AML-193 (cell line): ENCODE results near the gene PYCR2.
A peak's percentile ranks its signal among the peaks of the same experiment; 100 is the strongest.
"Not testable (repeated sequence)": the region's sequence is repeated elsewhere in the genome, so short reads cannot be mapped to it uniquely, and the experiment has no call there.

Experiments
- DNase-seq, 2 experiments: peaks; one replicate each; lab custom pipeline; 2025; lab: John Stamatoyannopoulos, UW

The PYCR2 gene

DNA sequence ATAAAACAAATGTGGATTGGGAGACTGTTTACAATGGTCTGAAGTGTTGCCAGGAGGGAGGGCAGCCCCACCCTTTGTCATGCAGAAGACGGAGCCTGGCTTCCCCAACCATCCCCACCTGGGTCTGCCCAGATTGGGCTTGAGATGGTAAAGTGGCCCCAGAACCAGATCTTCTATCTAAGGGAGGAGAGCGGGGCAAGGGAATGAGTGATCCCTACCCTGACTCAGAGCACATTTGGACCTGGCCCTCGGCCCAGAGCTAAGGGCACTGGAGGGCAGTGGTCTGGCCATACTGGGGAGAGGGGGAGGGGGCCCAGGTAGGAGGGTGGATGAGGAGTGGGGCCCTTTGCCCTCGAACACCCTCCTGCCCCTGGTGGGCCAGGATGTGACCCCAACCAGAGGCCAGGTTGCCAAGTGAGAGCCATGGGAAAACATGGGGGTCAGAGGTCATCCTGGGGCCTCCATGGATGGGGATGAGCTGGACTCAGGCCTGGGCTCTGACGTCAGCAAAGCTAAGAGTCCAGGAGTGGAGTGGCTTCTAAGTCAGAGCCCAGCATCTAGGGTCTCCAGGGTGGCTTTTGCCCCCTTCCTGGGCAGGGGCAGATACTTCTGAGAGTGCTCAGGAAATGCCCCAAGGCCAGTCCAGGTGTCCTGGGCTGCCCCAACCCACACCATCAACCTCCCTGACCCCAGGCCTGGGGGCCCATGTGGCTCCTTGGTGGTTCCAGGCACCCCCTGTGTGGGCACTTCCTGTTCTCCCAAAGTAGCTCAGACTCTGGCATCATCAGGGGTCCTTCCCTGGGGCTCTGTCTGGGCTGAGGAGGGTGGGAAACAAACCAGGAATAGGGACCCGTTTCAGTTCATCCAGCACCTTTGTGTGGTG lies 33.5 kb downstream of the PYCR2 start:
- no peak for DNase-seq

DNA sequence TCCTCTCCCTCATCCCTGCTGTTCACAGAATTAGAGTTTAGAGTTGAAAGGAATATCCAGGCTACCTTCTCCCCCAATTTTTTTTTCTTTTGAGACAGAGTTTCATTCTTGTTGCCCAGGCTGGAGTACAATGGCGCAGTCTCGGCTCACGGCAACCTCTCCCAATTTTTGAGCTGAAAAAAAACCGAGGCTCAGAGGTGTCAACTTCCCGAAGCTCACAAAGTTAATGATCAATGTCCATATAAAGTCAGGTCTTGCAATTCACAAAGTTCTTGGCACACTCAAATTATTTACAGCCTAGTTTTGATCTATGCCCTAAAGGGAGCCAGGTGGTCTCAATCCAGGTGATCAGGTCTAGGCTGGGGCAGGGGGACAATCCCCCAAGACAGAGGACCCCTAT lies 34.3 kb downstream of the PYCR2 start:
- no peak for DNase-seq

DNA sequence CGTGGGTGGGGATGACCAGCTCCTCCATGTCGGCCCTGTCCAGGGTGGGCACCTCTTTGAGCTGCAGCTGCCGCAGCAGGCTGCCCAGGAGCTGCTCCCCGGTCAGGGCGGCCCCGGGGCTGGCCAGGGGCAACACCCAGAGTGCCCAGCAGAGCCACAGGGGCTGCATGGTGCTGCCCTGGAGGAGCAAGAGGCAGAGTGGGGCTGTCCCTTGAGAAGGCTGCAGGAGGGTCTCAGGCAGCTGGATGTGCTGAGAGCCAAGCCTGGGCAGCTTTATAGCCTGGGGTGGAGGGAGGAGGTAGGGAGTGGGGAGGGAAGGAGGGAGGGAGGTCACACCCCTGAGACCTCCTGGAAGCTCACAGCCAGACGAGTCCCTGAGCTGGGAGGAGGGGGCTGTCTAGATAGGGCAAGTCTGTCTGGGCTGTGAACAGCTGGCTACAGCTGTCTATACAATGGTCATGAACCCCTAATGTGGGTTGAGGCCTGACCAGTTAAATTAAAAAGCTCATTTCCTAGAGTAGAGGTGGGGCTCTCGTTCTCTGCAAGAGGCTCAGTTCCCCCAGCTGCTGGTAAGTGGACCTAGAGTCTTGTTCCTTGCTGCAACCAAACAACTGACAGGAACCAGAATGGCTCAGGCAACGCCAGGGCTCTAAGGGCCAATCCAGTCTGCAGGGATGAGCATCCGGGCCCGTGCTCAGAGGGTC lies 35.0 kb downstream of the PYCR2 start, which contains the start of gene LEFTY1:
Gene LEFTY1, minus strand, starts transcription at position 249 of the 704 bp plus-strand sequence. Its CDS starts 80 bp downstream, at position 169.
- no peak for DNase-seq

DNA sequence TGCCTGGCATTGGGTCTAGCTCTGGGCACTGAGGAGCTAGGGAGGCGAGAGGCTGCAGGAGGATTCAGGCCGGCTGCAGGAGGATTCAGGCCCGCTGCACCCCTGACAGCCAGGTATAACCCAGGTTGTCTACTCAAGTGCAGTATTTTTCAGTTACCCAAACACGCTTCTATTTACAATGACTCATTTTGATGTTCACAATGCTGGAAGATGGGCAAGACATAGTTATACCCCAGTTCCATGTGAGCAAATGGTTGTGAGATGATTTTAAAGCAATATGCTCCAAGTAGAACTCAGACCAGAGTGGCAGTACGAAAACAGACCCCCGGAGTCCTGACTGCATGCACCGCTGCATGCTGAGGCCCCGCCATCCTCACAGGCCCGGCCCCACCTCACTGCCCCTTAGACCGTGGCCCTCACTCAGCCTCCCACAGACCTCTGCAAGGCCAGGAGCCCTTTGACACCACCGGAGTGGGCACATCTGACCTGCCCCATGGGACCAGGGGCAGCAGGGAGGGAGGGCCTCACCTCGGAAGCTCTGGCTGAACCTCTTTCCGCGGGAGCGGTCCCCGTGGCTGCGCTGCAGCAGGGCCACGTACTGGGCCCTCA lies 35.7 kb downstream of the PYCR2 start:
- DNase-seq: no peak

DNA sequence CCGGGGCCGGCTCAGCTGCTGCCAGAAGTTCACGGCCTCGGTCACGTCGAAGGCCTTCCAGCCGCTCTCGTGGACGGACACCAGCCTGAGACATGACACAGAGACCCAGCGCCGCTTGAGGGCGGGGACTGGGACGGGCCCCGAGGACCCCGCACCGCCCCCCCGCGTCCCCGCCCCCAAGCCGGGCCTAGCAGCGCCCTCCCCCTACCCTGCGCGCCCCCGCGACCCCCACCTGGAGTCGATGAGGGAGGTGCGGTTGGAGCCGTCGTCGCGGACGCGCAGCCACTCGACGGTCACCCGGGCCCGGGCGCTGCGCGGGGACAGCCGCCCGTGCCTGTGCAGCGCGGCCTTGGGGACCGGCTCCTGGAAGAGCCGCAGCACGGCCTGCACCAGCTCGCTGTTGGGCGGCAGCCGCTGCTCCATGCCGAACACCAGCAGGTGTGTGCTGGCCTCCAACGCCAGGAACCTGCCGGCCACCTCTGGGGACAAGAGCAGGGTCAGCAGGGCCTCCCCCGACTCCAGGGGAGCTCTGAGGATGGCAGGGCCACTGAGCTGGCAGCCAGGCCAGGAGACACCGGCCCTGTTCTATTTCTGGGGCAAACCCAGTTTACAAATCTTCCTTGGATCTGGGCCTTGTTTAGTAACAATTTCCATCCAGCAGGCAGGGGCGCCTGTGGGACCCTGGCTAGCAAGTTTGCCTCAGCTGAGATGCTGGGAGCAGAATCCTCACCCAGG lies 36.3 kb downstream of the PYCR2 start:
- not testable (repeated sequence) for DNase-seq

DNA sequence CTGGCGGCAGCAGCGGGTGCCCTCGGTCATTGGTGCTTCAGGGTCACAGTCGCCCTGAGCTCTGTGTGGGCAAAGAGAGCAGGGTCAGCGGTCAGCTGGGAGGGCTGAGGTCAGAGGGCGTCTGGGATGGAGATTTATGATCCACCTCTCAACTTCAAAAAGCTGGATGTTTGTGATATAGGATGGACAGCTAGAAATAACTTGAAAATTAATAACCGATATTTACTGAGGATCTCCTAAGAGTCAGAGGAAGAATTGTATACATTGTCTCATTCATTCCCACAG lies 37.1 kb downstream of the PYCR2 start:
- no peak for DNase-seq

DNA sequence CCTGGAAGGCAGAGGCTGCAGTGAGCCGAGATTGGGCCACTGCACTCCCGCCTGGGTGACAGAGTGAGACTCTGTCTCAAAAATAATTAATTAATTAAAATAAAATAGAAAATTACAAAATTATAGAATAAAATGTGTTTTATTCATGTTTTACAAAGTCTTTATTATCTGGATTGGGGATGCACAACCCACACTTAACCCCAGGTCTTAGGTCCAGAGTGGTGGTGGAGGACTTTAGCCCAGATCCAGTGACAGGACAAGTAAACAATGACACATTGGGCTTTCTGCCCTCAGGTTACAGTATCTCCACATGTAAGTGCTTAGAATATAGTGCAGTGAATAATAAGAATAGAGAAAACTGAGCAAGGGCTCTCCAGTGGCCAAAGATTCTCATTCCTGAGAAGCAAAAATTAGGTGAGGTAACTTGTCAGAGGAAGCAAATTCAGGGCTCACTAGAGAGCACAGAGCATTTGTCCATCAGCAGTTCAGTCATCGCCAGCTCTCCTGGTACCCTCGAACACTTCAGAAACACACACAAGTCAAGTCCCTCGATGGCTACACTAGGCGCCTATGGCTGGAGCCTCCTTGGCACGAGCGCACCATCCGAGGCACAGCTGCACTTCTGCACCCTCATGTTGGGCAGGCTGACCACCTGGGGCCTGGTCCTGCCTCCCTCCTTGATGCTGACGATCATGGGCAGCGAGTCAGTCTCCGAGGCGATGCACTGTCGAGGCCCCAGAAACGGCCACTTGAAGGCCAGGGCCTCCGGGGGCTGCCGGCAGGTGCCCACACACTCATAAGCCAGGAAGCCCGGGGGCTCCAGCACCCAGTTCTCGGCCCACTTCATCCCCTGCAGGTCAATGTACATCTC lies 37.7 kb downstream of the PYCR2 start:
- DNase-seq: no peak

DNA sequence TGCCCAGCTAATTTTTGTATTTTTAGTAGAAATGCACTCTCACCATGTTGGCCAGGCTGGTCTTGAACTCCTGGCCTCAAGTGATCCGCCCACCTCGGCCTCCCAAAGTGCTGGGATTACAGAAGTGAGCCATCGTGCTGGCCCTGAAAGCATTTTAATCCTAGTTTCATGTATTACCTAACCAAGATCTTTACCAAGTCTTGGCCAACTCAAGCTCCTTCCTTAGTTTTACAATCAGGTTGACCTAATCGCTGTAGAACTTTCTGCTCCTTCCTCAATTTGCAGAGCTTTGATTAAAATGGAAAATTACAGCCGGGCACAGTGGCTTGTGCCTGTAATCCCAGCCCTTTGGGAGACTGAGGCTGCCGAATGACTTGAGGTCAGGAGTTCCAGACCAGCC lies 38.7 kb downstream of the PYCR2 start:
- no peak for DNase-seq

DNA sequence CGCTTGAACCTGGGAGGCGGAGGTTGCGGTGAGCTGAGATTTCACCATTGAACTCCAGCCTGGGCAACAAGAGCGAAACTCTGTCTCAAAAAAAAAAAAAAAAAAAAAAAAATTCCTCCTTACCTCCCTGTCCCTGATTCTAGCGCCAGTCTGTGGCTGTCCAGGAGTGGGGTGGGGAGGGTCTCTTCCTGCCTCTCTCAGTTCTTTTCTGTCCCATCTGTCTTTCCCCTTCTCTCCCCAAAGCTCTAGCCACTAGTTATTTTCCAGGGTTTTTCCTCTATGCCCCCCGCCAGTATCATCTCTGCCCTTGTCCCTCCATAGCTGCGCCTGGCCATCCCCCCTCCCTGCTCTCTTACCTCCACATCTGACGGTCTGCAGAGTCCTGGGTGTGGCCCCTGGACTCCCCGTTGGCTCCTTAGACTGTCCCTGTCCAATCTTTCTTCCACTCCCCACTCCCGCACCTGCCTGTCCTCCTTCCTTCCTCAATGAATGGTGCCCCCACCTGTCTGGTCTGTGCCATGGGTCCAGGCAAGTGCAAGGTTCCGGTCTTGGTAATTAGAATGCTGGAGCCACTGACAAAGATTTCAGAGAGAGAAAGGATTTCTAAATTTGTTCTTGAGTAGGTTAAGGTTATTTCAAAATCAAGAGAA lies 40.3 kb downstream of the PYCR2 start:
- DNase-seq: no peak

DNA sequence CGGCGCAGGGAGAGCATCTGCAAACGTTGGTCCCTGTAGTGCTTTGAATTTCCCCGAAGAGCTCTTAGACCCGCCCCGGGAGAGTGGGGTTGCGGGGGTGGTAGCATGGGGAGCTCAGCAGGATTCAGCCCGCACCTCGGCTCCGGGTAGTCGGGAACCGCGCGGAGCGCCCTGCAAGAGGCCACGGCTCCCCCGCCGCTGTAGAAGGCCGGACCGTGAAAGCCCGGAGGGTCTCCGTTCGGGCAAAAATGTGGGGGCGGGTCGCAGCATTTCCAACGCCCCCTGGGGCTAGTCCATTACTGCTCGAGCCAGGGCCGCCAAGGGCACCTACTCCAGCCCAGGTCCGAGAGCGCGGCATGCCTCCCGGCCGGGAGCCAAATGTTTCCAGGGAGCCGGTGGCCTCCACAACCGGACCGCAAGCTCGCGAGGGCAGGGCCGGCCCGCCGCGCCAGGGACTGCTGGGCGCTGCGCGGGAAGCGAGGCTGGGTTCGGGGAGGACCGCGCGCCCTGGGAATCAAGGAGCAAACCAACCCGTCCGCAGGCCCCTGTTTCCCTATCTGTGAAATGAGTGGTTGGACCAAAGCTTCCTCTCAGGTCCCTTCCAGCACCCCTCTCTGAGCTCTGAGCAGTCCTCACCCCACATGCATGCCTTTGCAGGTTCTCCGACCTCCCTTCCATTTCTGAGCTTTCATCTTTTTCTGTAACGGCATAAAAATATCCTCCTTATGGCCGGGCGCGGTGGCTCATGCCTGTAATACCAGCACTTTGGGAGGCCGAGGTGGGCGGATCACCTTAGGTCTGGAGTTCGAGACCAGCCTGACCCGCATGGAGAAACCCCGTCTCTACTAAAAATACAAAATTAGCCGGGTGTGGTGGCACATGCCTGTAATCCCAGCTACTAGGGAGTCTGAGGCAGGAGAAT lies 41.1 kb downstream of the PYCR2 start:
- peak in 1 of 2 experiments; percentile 27 for DNase-seq

DNA sequence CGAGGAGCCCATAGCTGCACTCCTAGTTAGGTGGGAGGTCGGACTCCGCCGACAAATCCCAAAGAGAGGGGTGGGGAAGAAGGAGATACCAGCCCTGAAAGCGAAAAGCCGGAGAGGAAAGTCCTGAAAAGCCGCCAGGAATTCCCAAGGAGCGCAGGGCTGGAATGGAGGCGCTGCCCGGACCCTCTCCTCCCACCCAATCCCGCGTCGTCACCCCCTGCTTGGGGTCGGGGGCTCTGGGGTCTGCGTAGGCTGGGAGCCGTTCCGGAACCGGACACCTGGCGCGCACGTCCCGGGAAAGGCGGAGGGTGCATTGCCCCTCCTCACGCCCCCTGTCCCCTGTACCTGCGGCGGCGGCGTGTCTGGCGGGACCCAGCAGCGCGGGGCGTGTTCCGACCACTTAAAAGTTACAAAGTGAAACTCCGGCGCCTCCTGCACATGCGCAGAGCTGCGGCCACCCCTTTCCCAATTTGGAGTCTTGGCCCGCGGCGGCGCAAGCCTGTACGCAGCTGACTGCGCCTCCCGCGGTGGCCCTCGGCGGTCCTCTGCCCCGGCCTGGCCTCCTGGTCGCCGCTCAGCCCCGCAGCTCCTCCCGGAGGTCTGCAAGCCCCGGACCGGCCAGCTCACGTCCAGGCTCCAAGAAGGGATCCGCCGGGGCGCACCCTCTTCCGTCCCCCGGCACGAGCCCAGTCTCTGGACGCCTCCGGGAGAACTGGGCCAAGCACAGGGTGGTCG lies 41.9 kb downstream of the PYCR2 start, which contains the start of gene TMEM63A:
Gene TMEM63A, minus strand, starts transcription at position 422 of the 735 bp plus-strand sequence. CDS start 4,800 bp downstream, outside the sequence.
- DNase-seq: peak; percentile 74 to 79

DNA sequence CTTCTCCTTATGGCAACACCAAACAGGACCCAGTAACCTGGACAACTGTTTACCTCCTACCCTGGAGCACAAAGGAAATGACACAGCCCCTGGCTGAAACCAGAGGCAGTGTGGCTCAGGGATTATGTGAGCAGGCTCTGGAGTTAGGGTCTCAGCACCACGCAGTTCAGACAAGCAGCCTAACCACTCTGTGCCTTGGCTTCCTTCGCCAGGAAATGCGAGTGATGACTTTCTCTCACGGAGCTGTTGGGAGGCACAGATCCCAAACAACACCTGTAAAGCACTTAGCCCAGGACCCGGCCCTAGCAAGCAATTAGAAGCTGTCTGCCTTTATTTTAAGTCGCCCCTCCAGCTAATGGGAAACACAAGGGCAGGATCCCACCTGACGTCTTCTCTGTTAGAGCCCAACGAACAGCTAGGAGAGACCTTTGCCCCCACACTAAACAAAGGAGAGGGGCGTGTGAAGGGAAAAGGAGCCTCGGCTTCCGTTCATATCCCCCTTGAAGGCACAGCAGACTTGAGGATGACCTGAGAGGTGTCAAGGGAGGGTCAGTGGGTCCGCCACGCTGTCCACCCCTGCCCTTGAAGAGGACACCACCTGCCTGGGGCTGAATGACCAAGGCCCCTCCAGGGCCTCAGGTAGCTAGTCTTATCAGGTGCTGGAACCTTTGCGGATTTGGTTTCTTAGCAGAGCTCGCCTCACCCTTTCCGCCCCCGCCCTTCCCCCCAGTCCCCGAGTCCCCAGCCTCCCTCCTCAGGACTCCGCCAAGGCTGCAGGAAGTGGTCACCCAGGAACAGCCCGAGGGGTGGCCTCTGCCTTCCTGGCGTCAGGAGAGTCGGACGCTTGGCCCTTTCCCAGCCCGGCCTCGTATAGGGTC lies 42.7 kb downstream of the PYCR2 start:
- peak; percentile 12 to 13 for DNase-seq

DNA sequence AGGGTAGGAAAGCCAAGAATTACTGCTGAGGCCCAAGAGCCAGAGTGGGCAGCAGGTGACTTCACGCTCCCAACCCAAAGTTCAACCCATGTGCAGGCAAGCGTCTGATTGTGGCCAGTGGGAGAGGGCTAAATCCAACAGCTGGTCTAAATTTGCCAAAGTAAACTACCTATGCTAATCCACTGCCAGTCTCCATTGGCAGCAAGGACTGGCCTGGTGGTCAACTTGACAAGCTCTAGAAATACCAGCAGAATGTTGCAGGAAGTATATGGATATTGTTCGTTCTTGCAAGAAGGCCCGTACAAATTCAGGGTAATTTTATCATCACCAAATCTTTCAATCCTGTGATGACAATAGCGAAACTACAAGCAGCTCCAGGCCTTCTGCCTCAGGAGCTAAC lies 43.4 kb downstream of the PYCR2 start:
- DNase-seq: no peak

DNA sequence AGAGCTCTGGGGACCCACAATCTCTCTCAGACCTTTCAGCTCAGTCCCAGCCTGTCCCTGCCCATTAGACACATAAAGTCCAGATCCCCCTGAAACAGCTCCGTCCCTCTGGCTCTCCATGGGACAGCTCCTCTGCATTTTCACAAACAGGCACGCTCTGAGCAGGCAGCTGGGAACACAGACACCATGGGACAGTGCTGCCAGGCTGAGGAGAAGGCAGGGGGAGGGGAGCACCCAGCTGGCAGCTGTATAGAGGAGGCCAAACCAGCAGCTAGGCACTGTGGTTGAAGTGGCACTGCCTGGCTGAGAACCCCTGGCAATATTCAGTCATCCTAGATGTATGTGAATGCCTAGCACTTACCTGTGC lies 43.8 kb downstream of the PYCR2 start:
- no peak for DNase-seq

DNA sequence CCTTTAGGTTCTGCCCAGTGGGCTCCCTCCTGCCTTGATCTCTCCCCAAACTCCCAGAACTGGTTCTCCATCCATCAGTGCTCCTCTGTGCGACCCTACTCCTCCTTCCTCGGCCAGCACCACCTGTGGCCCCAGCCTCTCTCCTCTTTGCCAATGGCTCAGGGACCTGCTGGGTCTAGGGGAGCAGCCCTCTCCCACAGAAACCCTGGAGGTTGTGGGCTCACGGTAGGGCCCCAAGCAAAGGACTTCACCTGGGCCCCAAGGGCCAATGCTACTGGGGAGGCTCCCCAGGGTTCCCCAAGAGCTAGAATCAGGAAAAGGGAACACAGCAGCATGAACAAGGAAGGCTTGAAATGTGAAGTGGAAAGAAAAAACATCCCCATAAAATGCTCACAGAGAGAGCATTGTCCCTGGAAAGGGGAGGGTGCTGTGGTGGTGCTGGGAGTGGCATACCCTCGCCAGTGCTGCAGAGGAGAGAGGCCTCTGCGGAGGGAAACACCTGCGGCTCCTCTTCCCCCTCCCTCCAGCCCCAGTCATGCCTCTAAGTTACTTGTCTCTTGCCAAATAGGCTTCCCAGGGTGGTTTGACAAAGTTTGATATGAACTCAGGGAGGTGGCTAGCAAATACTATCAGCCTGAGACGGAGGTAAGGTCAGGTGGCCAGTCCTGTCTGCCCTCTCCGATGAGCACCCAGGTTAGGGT lies 44.4 kb downstream of the PYCR2 start:
- DNase-seq: no peak

DNA sequence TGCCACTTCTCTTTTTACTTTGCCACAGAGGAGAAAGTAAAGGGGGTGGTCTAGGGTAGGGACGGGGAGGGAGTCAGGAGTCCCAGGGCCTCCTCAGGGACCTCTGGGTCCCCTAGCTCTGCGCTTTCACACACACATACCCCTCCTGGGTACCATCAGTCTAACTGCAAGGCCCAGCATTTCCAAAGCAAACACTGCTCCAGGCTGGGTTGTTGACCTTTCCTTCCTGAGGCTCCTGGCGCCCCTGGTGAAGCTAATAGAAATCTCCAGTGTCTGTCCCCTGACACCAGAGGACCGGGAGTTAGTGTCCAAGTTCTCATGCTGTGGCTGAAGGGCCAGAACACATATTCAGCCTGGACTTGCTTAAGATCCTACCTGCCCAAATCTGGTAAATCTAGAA lies 45.8 kb downstream of the PYCR2 start:
- DNase-seq: no peak

DNA sequence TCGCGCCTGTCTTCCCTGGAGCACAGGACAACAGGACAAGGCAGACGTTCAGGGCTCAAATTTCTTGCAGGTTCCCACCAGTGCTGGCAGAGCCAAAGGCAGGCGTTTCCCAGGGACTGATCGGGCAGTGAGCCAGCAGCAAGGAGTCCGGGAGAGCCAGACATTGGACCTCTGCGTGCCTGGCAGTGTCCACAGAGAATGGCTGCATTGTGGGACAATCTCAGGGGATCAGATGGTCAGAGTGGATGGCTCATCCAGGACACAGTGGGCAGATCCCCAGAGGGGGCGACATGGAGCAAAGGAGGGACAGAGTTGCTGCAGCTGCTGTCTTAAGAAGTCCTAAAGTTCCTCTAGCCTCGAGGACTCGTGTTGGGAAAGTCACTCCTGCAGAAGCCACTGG lies 46.5 kb downstream of the PYCR2 start:
- peak; percentile 14 to 24 for DNase-seq
